Stimulated activated CD8-positive, alpha-beta memory T cell treated with anti-CD3 and anti-CD28 coated beads, Interleukin-4, amount 100 ng/mL, for 24 hours (primary cell): ENCODE data around the gene IFITM5.
A peak's percentile ranks its signal among the peaks of the same experiment; 100 is the strongest.

Source experiments
- DNase-seq: peaks from one replicate; pipeline ENCODE4 v3.0.0-alpha.2; 2020; ENCODE audit warnings: low read depth

IFITM5 gene

GRCh38 chr11:266676-267439 lies 32.5 kb downstream of the IFITM5 start:
- no peak for DNase-seq

DNA sequence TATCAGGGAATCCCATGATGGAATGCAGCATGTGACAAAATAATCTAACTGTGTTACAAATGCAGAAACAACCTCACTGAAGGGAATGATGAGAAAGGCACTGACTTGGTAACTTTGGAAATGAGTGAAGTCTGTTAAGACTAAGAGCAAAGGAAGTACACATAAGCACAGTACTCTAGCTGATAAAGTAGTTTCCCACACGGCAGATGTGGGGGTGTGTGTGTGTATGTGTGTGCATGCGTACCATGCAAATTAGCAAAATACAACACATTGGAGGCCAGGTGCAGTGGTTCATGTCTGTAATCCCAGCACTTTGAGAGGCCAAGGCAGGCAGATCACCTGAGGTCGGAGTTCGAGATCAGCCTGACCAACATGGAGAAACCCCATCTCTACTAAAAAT lies 37.7 kb downstream of the IFITM5 start:
- no peak for DNase-seq

GRCh38 chr11:259413-259812 lies 39.9 kb downstream of the IFITM5 start:
- DNase-seq = no peak

- no peak for DNase-seq
Measured at GRCh38 chr11:257766-258493, 41.4 kb downstream of the IFITM5 start.

DNA sequence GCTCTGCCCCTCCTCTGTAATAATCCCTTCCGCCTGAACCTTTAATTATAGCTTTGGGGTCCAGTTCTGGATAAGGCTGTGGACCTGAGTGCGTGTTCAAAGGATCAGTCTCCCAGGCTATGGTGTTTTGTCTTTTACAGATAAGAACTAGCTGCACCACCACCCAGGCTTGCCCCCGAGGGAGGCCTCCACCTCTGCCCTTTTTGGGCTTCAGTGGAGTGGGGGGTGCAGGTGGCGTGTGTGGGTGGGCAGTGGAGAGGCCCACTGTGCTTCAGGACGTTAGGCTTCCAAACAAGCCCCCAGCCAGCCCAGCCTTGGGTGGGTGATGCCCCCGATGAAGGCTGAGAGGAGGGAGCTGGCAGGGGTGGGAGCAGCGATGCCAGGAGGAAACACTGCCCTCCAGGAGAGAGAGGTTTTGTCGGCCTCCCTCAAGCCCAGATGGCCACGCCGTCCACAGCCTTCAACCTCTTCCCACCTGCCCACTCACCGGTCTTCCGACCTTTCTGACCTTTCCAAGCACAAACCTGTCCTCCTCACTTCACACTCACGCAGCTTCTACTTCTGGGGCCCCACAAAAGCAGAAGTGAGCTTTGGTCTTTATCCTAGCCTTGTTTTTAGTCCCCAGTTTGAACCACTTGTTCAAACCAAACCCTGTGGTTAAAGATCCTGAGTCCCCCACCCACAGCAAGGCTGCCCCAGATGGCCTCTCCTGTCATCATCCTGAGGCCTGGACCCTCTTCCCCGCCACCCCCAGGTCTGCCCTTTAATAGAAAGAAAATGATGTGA lies 42.2 kb downstream of the IFITM5 start:
- no peak for DNase-seq

DNA sequence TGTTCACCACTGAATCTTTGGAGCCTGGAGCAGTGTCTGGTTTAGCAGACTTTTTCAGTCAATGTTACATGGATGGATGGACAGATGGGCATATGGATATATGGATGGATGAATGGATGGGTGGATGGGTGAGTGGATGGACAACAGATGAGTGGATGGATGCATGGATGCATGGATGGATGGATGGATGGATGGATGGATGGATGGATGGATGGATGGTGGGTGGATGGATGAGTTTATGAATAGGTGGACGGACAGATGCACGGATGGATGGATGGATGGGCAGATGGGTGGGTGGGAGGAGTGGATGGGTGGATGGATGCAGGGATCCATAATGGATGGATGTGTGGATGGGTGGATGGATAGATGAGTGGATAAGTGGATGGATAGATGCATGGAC lies 43.5 kb downstream of the IFITM5 start:
- DNase-seq = no peak

DNA sequence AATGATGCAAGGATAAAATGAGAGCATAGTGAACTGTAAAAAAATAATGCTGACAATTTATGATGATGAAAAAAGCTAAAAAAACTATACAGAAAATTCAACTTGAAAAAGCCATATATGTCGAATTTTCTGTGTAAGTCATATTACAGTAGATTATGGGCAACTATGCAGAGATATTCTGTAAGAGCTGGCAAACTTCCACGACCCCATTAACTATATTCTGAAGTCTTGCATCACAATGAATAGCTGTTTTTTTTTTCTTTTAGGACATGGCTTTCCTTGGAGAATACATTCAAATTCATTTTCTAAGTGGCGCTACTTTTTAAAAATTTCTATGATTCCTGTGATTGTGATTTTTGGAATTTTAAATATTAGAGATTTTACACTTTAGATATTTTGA lies 44.1 kb downstream of the IFITM5 start:
- DNase-seq = no peak

- DNase-seq = no peak
Measured at GRCh38 chr11:253886-254270, 45.4 kb downstream of the IFITM5 start.

- DNase-seq = no peak
Measured at GRCh38 chr11:253160-253885, 46.0 kb downstream of the IFITM5 start.

GRCh38 chr11:252666-253065 lies 46.7 kb downstream of the IFITM5 start:
- no peak for DNase-seq

DNA sequence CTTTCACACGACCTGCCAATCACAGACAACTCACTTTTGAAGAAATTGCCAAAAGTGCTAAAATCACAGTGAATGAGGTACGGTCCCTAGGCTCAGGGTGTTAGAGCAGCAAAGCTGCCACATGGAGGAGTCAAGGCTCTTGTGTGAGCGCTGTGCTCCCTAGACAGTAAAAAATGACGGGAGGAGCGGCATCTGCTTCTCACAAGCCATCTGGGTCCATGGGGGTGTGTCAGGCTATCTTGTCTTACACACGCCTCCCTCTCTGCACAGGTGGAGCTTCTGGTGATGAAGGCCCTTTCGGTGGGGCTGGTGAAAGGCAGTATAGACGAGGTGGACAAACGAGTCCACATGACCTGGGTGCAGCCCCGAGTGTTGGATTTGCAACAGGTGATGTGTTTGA lies 47.8 kb downstream of the IFITM5 start:
- DNase-seq = no peak

GRCh38 chr11:250740-251299 lies 48.5 kb downstream of the IFITM5 start:
- DNase-seq = peak; percentile 68

DNA sequence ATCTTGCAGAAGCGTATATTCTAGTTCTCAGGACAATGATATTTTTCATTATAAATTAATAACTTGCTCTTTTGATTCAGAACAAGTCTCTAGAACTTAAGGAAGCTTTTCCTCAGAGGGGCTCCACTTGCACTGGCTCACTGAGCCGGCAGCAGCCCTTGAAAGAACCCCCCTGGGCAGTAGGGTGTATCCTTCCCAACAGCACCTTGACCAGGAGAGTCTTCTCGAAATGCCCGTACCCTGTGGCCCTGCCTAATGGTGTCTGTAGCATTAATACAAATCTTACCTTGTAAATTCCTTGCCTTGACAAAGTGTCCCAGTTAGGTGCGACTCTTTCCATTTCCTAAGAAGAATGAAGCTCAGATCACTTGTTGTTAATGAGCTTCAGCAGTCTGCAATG lies 49.1 kb downstream of the IFITM5 start:
- no peak for DNase-seq

DNA sequence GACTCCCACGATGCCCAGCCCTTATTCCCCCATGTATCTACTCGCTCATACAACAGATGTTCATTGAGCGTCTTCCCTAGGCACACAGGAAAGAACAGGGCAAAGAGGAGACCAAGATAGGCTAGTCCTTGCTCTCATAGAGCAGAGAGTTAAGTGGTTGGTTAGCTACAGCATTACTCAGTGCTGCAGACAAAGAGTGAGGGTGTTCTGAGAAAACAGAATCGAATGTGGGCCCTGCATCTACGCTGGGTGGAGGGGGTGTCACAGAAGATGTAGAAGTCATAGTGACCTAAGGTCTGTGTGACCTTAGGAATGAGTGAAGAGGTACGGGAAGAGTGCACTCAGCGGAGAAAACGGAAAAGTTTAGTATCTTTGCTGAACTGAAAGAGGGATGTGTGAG lies 50.3 kb downstream of the IFITM5 start:
- no peak for DNase-seq
